Stimulated activated naive CD8-positive, alpha-beta T cell treated with anti-CD3 and anti-CD28 coated beads, Interleukin-15, amount 100 ng/mL, for 72 hours (primary cell): Measurements from ENCODE around the gene PIK3C2B.
"Not testable (repeated sequence)": the region's sequence is repeated elsewhere in the genome, so short reads cannot be mapped to it uniquely, and the experiment has no call there.

Experiments used
- ATAC-seq: fragments of 150-1000 bp; cut with Tn5 transposase; 2 replicates; pipeline ENCODE4 v1.10.0; 2021; ENCODE audit warnings: mild to moderate bottlenecking, moderate library complexity
- DNase-seq, 2 donors: peaks; one replicate each; pipeline ENCODE4 v3.0.0; 2021 to 2022
- H3K27ac Mint-ChIP-seq, 2 donors: one replicate each; pipeline ENCODE4 v1.8.0; 2022; ENCODE audit warnings: mild to moderate bottlenecking in 2 of 2, mixed read lengths in 2 of 2, moderate library complexity in 2 of 2
- H3K27me3 Mint-ChIP-seq: one replicate; pipeline ENCODE4 v1.8.0; 2022; ENCODE audit warnings: mixed read lengths
- H3K4me1 Mint-ChIP-seq: one replicate; pipeline ENCODE4 v1.8.0; 2022; ENCODE audit warnings: mild to moderate bottlenecking, mixed read lengths
- H3K4me3 Mint-ChIP-seq, 2 donors: one replicate each; pipeline ENCODE4 v1.8.0; 2022; ENCODE audit warnings: mild to moderate bottlenecking in 2 of 2, mixed read lengths in 2 of 2, moderate library complexity in 1 of 2
- H3K9me3 Mint-ChIP-seq, 2 donors: one replicate each; pipeline ENCODE4 v1.8.0; 2022; ENCODE audit warnings: mixed read lengths in 2 of 2

Gene PIK3C2B

DNA sequence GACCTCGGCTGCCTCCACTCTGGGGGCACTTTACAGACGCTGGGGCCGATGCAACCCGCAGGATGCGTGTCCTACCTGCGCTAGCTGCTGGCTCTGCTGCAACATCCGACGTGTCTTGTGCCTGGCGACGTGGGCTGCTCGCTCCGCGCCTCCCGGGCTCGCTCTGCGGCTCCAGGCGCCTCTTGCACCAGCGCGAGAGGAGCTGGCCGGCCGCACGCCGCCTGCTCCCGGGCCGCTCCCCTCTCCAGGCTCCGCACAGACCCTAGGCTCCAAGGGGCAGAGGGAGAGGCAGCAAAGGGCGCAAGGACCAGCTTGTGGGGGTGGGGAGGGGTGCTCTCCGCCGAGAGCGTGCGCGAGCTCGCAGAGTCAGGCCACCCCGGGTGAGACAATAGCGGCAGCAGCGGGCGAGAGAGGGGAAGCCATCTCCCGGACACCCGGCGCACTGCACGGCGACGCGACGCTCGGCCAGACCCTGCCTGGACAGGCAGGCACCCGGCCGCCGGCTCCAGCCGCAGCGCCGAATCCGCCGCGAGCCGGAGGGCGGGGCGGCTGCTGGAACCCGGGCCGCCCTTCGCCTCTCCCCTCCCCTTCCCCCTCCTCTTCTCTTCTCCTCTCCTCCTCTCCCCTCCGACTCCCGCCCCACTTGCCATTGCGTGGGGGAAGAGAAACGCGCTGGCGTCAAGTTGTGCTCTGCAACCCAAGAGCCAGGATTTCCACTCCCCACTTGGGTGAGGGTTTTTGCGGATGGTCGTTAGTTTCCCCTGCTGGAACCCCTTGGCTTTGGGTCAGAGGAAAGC, at the start of gene PIK3C2B:
TSS of gene PIK3C2B (minus strand) at position 525 of the 797 bp plus-strand sequence. CDS start 25,003 bp downstream, outside the sequence.
- peak within 1 kb of the TSS; percentile 94 to 96 for H3K27ac Mint-ChIP-seq
- DNase-seq = peak; percentile 83
- H3K9me3 Mint-ChIP-seq = no peaks in the 10 kb centered on the region
- H3K4me3 Mint-ChIP-seq = peak within 1 kb of the TSS; percentile 88 to 98
- H3K27me3 Mint-ChIP-seq = no peaks in the 10 kb centered on the region
- ATAC-seq = peak; percentile 90
- peaks cover 61% of the 10 kb centered on the region for H3K4me1 Mint-ChIP-seq

GRCh38 chr1:204544321-204544720, 49.7 kb upstream of the PIK3C2B start:
- peak overlapping the region; percentile 42 to 71 for H3K4me3 Mint-ChIP-seq
- H3K4me1 Mint-ChIP-seq = peaks cover 53% of the 10 kb centered on the region

GRCh38 chr1:204541626-204542025, 47.0 kb upstream of the PIK3C2B start:
- DNase-seq = no peak
- Mint-ChIP-seq H3K27me3 (no peaks in the 10 kb centered on the region), H3K27ac (no peak overlapping the region), H3K4me1 (peaks cover 59% of the 10 kb centered on the region), H3K9me3 (peaks cover 0 to 10% of the 10 kb centered on the region in 2 donors), H3K4me3 (no peak overlapping the region)
- no peak for ATAC-seq

More at GRCh38 chr1:204544321-204544720, 49.7 kb upstream of the PIK3C2B start:
- H3K27ac Mint-ChIP-seq = peak overlapping the region in 1 of 2 donors; percentile 81
- ATAC-seq (peak; percentile 99), DNase-seq (no peak)
- no peaks in the 10 kb centered on the region for H3K27me3 Mint-ChIP-seq
- H3K9me3 Mint-ChIP-seq = peaks cover 0 to 10% of the 10 kb centered on the region in 2 donors

DNA sequence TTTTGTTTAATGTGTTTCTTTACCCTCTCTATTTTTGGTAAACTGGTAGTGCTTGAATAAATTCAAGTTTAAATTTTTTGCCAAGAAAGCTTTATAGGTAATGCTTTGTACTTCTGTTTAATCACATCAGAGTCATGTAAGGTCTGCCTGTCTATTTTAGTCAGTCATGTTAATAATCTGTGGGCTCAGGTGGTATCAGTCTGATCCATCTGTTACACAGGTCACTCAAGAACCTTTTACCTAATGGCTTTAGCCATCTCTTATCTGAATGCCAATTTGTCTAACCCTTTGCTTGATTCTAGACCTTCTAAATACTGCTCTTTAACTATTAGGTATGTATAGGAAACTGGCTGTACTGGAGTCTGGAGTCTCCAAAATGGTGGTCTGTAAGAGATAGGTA, 38.2 kb upstream of the PIK3C2B start:
- no peak overlapping the region for H3K27ac Mint-ChIP-seq
- no peak overlapping the region for H3K4me3 Mint-ChIP-seq

DNA sequence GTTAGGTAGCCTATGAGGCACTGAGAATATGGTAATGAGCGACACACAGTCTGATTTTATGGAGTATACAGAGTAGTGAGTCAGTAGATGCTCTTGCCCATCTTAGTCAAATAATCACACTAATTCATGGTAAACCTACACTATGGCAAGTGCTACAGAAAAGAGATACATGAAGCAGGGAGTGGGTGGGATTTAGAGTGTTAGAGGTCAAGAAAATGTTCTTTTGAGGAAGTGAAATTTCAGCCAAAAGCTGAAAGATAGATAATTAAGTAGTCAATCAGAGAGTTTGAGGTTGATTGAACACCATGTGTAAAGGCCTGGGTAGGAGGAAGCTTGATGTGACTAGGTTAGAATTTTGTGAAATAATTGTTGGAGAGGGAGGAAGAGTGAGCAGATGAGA, 36.3 kb upstream of the PIK3C2B start:
- Mint-ChIP-seq H3K9me3 (no peaks in the 10 kb centered on the region), H3K4me1 (peaks cover 10% of the 10 kb centered on the region)

More for the DNA sequence above, 38.2 kb upstream of the PIK3C2B start:
- no peaks in the 10 kb centered on the region for H3K9me3 Mint-ChIP-seq
- ATAC-seq = no peak
- peaks cover 12% of the 10 kb centered on the region for H3K4me1 Mint-ChIP-seq
- DNase-seq = no peak
- H3K27me3 Mint-ChIP-seq = no peaks in the 10 kb centered on the region

DNA sequence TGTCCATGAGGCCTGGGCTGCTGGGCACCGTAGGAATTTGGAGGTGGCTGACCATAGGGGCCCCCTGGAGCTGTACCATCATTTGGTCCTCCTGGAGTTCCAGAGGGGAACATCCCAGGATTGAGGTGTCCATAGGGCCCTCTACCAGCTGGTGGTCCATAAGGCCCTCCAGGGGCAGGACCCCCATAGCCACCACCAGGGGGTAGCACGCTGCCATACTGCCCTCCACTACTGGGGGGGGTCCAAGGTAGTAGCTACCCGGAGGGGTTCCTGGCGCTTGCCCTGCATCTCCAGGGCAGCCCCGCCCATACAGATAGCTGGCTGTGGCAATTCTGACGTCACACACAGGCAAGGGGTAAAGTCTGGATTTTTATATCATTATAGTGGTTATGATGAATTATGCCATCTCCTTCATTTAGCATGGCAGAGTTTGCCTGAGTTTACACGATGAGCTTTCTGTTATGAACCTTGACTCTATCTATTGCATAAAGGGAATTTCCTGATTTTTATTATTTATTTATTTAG, 34.8 kb upstream of the PIK3C2B start:
- DNase-seq (no peak), ATAC-seq (peak; percentile 45)
- Mint-ChIP-seq H3K4me3 (no peak overlapping the region), H3K9me3 (peaks cover 0 to 3% of the 10 kb centered on the region in 2 donors), H3K27me3 (no peaks in the 10 kb centered on the region), H3K27ac (no peak overlapping the region), H3K4me1 (peaks cover 21% of the 10 kb centered on the region)

More for the DNA sequence above, 36.3 kb upstream of the PIK3C2B start:
- DNase-seq = no peak
- peak; percentile 52 for ATAC-seq
- Mint-ChIP-seq H3K4me3 (no peak overlapping the region), H3K27ac (no peak overlapping the region), H3K27me3 (no peaks in the 10 kb centered on the region)

DNA sequence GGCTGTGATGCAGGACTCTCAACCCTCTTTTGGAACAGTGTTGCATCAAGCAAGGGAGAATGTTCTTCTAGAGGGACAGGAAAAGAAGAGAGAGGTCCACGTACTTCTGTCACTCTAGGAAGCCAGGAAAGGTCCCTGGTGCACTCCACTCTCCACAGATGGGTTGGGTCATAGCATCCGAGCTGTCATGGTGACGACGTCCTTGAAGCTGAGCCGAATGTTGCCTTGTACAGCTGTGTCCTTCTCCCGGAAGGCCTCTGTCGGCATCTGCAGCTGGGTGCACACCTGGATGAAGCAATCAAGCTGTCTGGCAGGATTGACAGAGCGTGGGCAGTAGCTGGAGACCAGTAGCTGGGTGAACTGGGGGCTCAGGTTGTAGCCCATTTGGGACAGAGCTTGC, 34.1 kb upstream of the PIK3C2B start:
- Mint-ChIP-seq H3K4me3 (no peak overlapping the region), H3K27ac (no peak overlapping the region), H3K27me3 (no peaks in the 10 kb centered on the region), H3K9me3 (peaks cover 5 to 7% of the 10 kb centered on the region in 2 donors), H3K4me1 (peaks cover 27% of the 10 kb centered on the region)
- ATAC-seq (no peak), DNase-seq (no peak)

- DNase-seq = no peak
- Mint-ChIP-seq H3K27me3 (no peaks in the 10 kb centered on the region), H3K4me1 (peaks cover 30% of the 10 kb centered on the region), H3K27ac (peak overlapping the region in 1 of 2 donors; percentile 87), H3K4me3 (no peak overlapping the region), H3K9me3 (peaks cover 8 to 9% of the 10 kb centered on the region in 2 donors)
- ATAC-seq = no peak
These were observed 33.6 kb upstream of the PIK3C2B start for GRCh38 chr1:204528241-204528640.

GRCh38 chr1:204524986-204525385, 30.4 kb upstream of the PIK3C2B start:
- Mint-ChIP-seq H3K4me3 (peak overlapping the region in 1 of 2 donors; percentile 49), H3K27ac (peak overlapping the region in 1 of 2 donors; percentile 19), H3K4me1 (peaks cover 44% of the 10 kb centered on the region), H3K9me3 (peaks cover 9 to 13% of the 10 kb centered on the region in 2 donors), H3K27me3 (no peaks in the 10 kb centered on the region)
- DNase-seq (no peak), ATAC-seq (no peak)

DNA sequence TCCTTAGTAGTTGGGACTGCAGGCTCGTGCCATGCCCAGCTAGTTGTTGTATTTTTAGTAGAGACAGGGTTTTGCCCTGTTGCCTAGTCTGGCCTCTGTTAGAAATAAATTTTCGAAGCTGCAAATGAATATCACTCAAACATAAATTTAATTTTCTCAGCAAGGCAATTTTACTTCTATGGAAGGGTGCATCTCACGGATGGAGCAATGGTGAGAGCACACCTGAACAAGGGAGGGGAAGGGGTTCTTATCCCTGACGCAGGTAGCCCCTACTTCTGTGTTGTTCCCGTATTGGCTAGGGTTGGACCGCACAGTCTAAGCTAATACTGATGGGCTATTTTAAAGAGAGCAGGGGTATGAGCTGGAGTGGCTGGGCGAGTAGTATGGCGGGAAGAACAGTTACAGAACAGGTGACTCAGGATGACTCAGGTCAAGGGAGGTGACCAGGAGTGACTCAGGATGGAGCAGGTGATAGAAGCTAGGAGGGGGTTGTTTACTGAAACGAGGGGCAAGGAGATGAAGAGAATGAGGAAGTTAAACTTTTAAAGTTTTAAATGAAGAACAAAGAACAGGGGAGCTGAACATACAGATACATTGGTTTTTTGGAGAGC, 29.1 kb upstream of the PIK3C2B start:
- DNase-seq = no peak
- peaks cover 9 to 13% of the 10 kb centered on the region in 2 donors for H3K9me3 Mint-ChIP-seq
- no peak for ATAC-seq
- H3K27ac Mint-ChIP-seq = peak overlapping the region in 1 of 2 donors; percentile 4
- H3K27me3 Mint-ChIP-seq = no peaks in the 10 kb centered on the region
- peaks cover 57% of the 10 kb centered on the region for H3K4me1 Mint-ChIP-seq
- H3K4me3 Mint-ChIP-seq = peak overlapping the region; percentile 8 to 35

- H3K27me3 Mint-ChIP-seq, ATAC-seq, H3K27ac Mint-ChIP-seq, DNase-seq: not testable (repeated sequence)
- peaks cover 69% of the 10 kb centered on the region for H3K4me1 Mint-ChIP-seq
- peaks cover 9 to 13% of the 10 kb centered on the region in 2 donors for H3K9me3 Mint-ChIP-seq
- peak overlapping the region in 1 of 2 donors; percentile 19 for H3K4me3 Mint-ChIP-seq
These were observed 27.4 kb upstream of the PIK3C2B start for GRCh38 chr1:204521941-204522521.

DNA sequence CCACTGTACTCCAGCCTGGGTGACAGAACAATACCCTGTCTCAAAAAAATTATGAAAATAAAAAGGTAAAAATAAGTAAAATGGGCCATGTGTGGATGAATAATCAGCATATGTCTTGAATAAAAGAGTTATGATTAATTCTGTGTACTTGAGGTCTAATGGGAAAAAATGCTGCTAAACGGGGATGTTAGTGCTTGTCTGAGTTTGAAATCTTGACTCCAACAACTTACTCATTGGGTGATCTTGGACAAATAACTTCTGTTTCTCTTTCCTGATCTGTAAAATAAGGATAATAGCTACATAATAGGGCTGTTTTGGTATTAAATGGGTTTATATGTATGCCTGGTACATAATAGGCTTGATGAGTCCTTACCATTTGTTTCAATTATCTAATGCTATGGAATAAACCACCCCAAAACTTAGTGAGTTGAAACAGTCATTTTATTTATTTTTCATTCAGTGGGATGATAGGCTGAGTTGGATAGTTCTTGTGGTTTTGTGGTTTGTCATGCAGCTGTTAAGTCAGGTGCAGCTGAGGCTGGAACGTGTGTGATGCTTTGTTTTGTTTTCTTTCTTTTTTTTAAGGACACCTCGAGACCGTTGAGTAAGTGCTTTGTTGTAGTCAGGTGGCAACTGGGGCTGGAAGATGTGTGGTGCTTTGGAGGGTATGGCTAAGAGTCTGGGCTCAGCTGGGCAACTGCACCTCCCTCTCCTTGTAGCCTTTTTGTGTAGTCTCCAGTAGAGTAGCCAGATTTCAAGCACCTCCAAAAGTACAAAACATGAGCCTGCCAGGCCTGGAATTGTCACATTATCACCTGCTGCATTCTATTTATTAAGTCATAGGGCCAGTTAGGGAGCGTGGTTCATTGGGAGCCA, 26.5 kb upstream of the PIK3C2B start:
- H3K9me3 Mint-ChIP-seq = peaks cover 9 to 13% of the 10 kb centered on the region in 2 donors
- no peaks in the 10 kb centered on the region for H3K27me3 Mint-ChIP-seq
- H3K4me3 Mint-ChIP-seq = peak overlapping the region; percentile 41 to 48
- H3K27ac Mint-ChIP-seq = peak overlapping the region in 1 of 2 donors; percentile 57
- ATAC-seq (peak; percentile 61), DNase-seq (peak in 1 of 2 donors; percentile 46)
- H3K4me1 Mint-ChIP-seq = peaks cover 67% of the 10 kb centered on the region

- DNase-seq = peak in 1 of 2 donors; percentile 59
- not testable (repeated sequence) for H3K9me3 Mint-ChIP-seq, ATAC-seq, H3K4me3 Mint-ChIP-seq, H3K27me3 Mint-ChIP-seq
- peak overlapping the region in 1 of 2 donors; percentile 72 for H3K27ac Mint-ChIP-seq
- peaks cover 68% of the 10 kb centered on the region for H3K4me1 Mint-ChIP-seq
These were observed 22.8 kb upstream of the PIK3C2B start for GRCh38 chr1:204517382-204517781.

DNA sequence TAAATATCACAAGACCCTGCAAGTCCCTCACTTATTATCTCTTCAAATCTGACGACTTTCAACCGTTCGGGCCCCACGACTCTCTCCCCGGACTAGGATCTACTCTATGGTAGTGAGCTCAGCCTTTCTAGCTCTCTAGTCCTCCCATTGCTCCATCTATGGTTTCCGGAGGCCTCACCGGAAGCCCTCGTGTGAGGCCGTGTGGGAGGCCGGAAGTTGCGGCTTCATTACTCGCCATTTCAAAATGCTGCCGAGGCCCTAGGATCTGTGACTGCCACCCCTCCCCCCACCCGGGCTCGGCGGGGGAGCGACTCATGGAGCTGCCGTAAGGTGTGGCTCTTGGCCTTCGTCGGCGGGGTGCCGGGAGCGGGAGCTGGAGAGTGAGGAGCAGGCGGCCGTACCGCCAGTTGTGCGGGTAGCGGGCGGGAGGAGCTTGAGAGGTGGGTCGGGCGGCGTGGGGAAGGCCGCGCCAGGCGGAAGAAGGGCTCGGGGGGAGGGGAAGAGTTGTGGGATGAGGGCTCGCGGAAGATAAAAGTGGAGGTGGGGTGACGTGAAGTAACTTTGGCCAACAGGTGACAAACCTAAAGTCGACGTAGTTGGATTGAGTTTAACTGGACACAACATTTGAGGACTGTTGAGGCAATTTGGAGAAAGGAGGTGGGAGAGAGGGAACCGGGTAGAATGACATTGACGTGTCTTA, 21.7 kb upstream of the PIK3C2B start, which contains the start of gene MDM4:
TSS of gene MDM4 (plus strand) at position 227 of the 700 bp plus-strand sequence. CDS start 9,113 bp downstream, outside the sequence.
- H3K4me3 Mint-ChIP-seq = no peak within 1 kb of the TSS
- H3K27ac Mint-ChIP-seq = no peak within 1 kb of the TSS
- H3K9me3 Mint-ChIP-seq = no peaks in the 10 kb centered on the region
- DNase-seq = peak; percentile 95 to 96
- ATAC-seq = peak; percentile 94
- H3K27me3 Mint-ChIP-seq = no peaks in the 10 kb centered on the region
- peaks cover 60% of the 10 kb centered on the region for H3K4me1 Mint-ChIP-seq
